Cardiac muscle cell (in vitro differentiated cells and primary cell): ENCODE data around the gene MOSPD2. TPM values are rescaled to one million over a fixed set of nuclear protein-coding genes. Genes with fewer than 3 reads are reported as not detected.

Source experiments
- DNase-seq, 2 donors: peaks; one replicate each; pipeline versions ENCODE4 v3.0.0 to v3.0.0-alpha.2; 2010 to 2017; ENCODE audit warnings: low read depth in 1 of 2, low spot score in 1 of 2
- H3K27ac ChIP-seq: fragments of 200-600 bp; sonication (generic); 2 replicates; pipeline ENCODE4 v1.5.1; 2016
- H3K27me3 ChIP-seq: fragments of 200-600 bp; sonication (generic); 2 replicates; pipeline ENCODE4 v1.6.0; 2016; ENCODE audit warnings: control low read depth
- H3K36me3 ChIP-seq: fragments of 200-600 bp; sonication (generic); 2 replicates; pipeline ENCODE4 v1.5.1; 2016; ENCODE audit warnings: control low read depth
- H3K4me1 ChIP-seq: fragments of 200-600 bp; sonication (generic); 2 replicates; pipeline ENCODE4 v1.8.1; 2017; ENCODE audit warnings: low read depth, mild to moderate bottlenecking, mixed run types
- H3K4me3 ChIP-seq: fragments of 200-600 bp; sonication (generic); 2 replicates; pipeline ENCODE4 v1.5.1; 2016; ENCODE audit warnings: mild to moderate bottlenecking
- H3K9me3 ChIP-seq: fragments of 200-600 bp; sonication (generic); 2 replicates; pipeline ENCODE4 v1.5.1; 2017; ENCODE audit warnings: low read depth, mild to moderate bottlenecking, control low read depth
- polyA plus RNA-seq: library from polyadenylated mRNA; unstranded; fragments of >200 nt; fragmentation: Nextera tagmentation; extraction: Ambion mirVana; gene quantifications from 2 replicates; pipeline ENCODE4 v1.2.1, GENCODE V29; 2016
- total RNA-seq: library from RNA; depleted of rRNA; stranded (reverse); fragments of >200 nt; gene quantifications from 2 replicates; pipeline ENCODE4 v1.2.3, GENCODE V29; 2016
- TF ChIP-seq, protein P1 (sequence below): IDR thresholded peaks from 2 replicates; pipeline ENCODE4 v1.5.1; 2012; ENCODE audit warnings: low read depth, mild to moderate bottlenecking, low read length

The MOSPD2 gene
- total and polyA plus RNA-seq, 2 experiments from 2014 or later = 5.8 to 10.3 TPM

DNA sequence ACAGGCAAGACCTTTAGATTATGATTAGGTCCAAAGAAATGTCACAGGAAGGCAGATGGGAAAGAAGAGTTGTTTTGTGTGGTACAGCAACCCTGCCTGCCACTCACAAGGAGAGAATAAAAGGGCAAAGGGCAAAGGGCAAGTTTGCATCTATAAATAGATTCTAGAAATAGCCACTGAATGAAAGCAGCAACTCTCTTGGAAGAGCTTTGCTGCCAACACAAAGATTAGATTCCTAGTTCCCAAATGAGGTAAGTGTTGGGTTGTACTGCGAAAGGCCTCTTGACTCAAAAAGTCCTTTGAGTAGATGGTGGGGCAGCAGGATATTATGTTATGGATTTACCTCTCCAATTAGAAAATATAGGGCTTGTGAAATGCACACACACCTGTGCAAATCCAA is 61.2 kb downstream of the MOSPD2 start:
- Histone ChIP-seq H3K27me3 (no peaks in the 10 kb centered on the region), H3K36me3 (no peaks in the 10 kb centered on the region), H3K4me3 (no peak overlapping the region), H3K4me1 (peaks cover 20% of the 10 kb centered on the region), H3K9me3 (no peaks in the 10 kb centered on the region), H3K27ac (peak overlapping the region; percentile 87)
- TF ChIP-seq, protein P1, sequence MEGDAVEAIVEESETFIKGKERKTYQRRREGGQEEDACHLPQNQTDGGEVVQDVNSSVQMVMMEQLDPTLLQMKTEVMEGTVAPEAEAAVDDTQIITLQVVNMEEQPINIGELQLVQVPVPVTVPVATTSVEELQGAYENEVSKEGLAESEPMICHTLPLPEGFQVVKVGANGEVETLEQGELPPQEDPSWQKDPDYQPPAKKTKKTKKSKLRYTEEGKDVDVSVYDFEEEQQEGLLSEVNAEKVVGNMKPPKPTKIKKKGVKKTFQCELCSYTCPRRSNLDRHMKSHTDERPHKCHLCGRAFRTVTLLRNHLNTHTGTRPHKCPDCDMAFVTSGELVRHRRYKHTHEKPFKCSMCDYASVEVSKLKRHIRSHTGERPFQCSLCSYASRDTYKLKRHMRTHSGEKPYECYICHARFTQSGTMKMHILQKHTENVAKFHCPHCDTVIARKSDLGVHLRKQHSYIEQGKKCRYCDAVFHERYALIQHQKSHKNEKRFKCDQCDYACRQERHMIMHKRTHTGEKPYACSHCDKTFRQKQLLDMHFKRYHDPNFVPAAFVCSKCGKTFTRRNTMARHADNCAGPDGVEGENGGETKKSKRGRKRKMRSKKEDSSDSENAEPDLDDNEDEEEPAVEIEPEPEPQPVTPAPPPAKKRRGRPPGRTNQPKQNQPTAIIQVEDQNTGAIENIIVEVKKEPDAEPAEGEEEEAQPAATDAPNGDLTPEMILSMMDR = no peak
- peak in 1 of 2 donors; percentile 50 for DNase-seq

DNA sequence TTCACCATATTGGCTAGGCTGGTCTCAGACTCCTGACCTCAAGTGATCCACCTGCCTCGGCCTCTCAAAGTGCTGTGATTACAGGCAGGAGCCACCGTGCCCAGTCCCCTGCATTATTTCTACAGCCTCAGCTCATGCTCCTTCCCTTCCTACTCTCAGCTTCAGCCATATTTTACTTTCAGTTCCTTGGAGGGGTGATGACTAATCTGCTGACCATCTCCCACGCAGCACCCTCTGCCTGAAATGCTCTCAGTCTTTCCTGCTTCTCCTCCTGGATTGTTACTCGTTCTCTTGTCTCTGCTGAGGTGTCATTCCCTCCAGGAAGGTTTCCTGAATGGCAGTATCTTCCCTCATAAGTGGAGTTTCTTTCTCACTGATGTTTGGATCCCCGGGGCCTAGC is 63.3 kb downstream of the MOSPD2 start:
- Histone ChIP-seq H3K9me3 (no peaks in the 10 kb centered on the region), H3K4me3 (no peak overlapping the region), H3K36me3 (no peaks in the 10 kb centered on the region), H3K4me1 (peaks cover 20% of the 10 kb centered on the region), H3K27me3 (no peaks in the 10 kb centered on the region), H3K27ac (peak overlapping the region; percentile 19)
- peak in 1 of 2 donors; percentile 68 for DNase-seq
- TF ChIP-seq, protein P1 = no peak

DNA sequence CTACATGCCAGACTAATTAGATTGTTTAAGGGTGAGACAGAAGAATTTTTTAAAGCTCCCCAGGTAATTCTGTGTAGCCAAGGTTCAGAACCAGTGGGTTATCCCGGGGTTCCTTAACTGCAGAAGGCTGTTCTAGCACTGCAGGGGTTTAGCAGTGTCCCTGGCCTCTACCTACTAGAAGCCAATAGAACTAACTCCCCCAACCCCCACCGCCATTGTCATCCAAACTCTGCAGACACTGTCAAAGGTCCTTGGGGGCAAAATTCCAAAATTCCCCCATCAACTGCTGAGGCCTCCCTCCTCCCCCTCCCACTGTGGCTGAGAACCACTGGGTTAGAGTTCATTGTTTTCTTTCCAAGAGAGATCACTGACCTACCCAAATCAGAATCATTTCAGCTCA is 66.4 kb downstream of the MOSPD2 start:
- no peak overlapping the region for H3K4me3 ChIP-seq
- TF ChIP-seq, protein P1 = no peak
- no peak overlapping the region for H3K27ac ChIP-seq
- no peaks in the 10 kb centered on the region for H3K9me3 ChIP-seq
- H3K36me3 ChIP-seq = no peaks in the 10 kb centered on the region
- H3K4me1 ChIP-seq = peaks cover 9% of the 10 kb centered on the region
- H3K27me3 ChIP-seq = no peaks in the 10 kb centered on the region
- DNase-seq = no peak

DNA sequence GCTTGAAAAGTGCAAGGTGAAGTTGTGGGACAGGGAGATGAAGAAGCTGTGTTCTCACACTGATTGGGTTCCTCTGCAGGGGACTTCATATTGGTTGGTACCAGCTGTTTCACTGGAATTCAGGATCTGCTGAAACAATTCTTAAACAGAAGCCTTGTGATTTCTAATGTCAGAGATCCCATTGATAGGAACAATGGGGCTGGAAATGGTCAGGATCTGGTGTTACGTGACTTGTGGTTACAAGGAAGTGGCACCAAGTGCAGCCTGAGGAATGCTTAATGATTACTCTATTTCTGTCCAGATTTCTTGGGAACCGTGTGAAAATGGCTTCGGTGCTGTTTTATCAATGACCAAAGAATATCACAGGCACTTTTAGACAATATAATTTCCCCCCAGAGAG is 68.1 kb downstream of the MOSPD2 start:
- Histone ChIP-seq H3K27me3 (no peaks in the 10 kb centered on the region), H3K36me3 (no peaks in the 10 kb centered on the region), H3K27ac (no peak overlapping the region), H3K4me1 (no peaks in the 10 kb centered on the region), H3K9me3 (no peaks in the 10 kb centered on the region), H3K4me3 (no peak overlapping the region)
- TF ChIP-seq, protein P1 = no peak
- DNase-seq = no peak

DNA sequence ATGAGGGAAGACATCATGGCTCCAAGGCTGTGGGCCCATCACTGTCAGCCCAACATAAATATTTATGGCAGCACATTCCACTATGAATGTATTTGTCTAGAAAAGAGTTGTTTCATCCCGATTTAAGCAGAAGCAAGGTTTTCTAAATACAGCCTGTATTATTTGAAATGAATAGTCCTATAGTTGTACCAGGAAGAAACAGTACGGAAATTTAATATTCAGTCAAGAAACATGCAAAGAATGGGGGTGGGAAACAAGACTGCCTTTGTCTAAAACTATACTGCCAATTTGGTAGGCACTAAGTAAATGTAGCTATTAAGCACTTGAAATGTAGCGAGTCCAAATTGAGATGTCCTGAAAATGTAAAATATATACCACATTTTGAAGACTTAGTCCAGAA is 69.1 kb downstream of the MOSPD2 start:
- no peaks in the 10 kb centered on the region for H3K36me3 ChIP-seq
- no peaks in the 10 kb centered on the region for H3K4me1 ChIP-seq
- H3K27ac ChIP-seq = no peak overlapping the region
- DNase-seq = no peak
- TF ChIP-seq, protein P1 = no peak
- no peaks in the 10 kb centered on the region for H3K9me3 ChIP-seq
- no peak overlapping the region for H3K4me3 ChIP-seq
- no peaks in the 10 kb centered on the region for H3K27me3 ChIP-seq

DNA sequence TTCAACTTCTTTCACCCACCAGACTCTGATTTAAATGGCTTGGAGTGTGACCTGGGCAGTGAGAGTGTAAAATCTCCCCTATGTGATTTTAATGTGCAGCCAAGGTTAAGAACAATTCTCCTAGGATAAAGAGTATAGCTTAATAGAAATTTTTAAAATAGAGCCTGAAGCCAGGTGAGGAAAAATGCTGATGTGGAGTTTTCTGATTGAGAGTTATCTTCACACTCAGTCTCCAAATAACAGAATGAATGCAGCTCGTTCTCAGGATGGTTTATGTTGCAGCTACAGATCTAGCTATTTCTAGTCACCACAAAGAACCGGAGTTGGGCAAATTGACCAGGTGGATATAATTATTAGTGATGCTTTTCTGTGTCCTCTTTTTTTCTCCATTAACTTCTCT is 70.7 kb downstream of the MOSPD2 start:
- no peak overlapping the region for H3K27ac ChIP-seq
- H3K27me3 ChIP-seq = no peaks in the 10 kb centered on the region
- no peaks in the 10 kb centered on the region for H3K4me1 ChIP-seq
- no peaks in the 10 kb centered on the region for H3K36me3 ChIP-seq
- H3K9me3 ChIP-seq = no peaks in the 10 kb centered on the region
- no peak overlapping the region for H3K4me3 ChIP-seq
- DNase-seq = no peak
- TF ChIP-seq, protein P1 = no peak
